H9 (cell line): Measurements from ENCODE around the gene ROBO1. TPM values are rescaled to one million over a fixed set of nuclear protein-coding genes. Genes with fewer than 3 reads are reported as not detected.

ENCODE experiments used
- DNase-seq: peaks from one replicate; pipeline ENCODE4 v3.0.0-alpha.2; 2017
- H2AFZ ChIP-seq: one replicate; pipeline ENCODE4 v1.6.1; 2013; ENCODE audit warnings: mild to moderate bottlenecking, low read length, control low read depth, moderate library complexity
- H2AK5ac ChIP-seq: 2 replicates; pipeline ENCODE4 v1.6.1; 2013; ENCODE audit warnings: low read length, control low read depth, mixed read lengths; ENCODE audit not compliant: insufficient read length
- H2BK120ac ChIP-seq: one replicate; pipeline ENCODE4 v1.6.1; 2013; ENCODE audit warnings: low read depth, mild to moderate bottlenecking, low read length, control low read depth, inconsistent platforms; ENCODE audit not compliant: poor library complexity, severe bottlenecking
- H2BK12ac ChIP-seq: 2 replicates; pipeline ENCODE4 v1.6.1; 2013; ENCODE audit warnings: low read length, control low read depth, mixed read lengths, low read depth; ENCODE audit not compliant: insufficient read length
- H2BK15ac ChIP-seq: 2 replicates; pipeline ENCODE4 v1.6.1; 2013; ENCODE audit warnings: low read depth, low read length, control low read depth
- H2BK20ac ChIP-seq: one replicate; pipeline ENCODE4 v1.6.1; 2013; ENCODE audit warnings: low read depth, mild to moderate bottlenecking, low read length, control low read depth, inconsistent platforms; ENCODE audit not compliant: poor library complexity, severe bottlenecking
- H2BK5ac ChIP-seq: 2 replicates; pipeline ENCODE4 v1.6.1; 2013; ENCODE audit warnings: low read length, control low read depth, mixed read lengths; ENCODE audit not compliant: insufficient read length
- H3K14ac ChIP-seq: 2 replicates; pipeline ENCODE4 v1.6.1; 2013; ENCODE audit warnings: low read length, control low read depth; ENCODE audit not compliant: insufficient read depth
- H3K18ac ChIP-seq: 2 replicates; pipeline ENCODE4 v1.6.1; 2013; ENCODE audit warnings: low read depth, mild to moderate bottlenecking, mixed read lengths, low read length, control low read depth; ENCODE audit not compliant: insufficient read length
- H3K23ac ChIP-seq: 2 replicates; pipeline ENCODE4 v1.6.1; 2013; ENCODE audit warnings: low read length, control low read depth, mixed read lengths, low read depth; ENCODE audit not compliant: insufficient read length
- H3K23me2 ChIP-seq: 2 replicates; pipeline ENCODE4 v1.6.1; 2013; ENCODE audit warnings: low read depth, mild to moderate bottlenecking, mixed read lengths, low read length, control low read depth; ENCODE audit not compliant: insufficient read length, poor library complexity, severe bottlenecking
- H3K27ac ChIP-seq: 2 replicates; pipeline ENCODE4 v1.5.1; 2013; ENCODE audit warnings: low read length, control low read depth, mixed read lengths, low read depth; ENCODE audit not compliant: insufficient read length
- H3K27me3 ChIP-seq: 2 replicates; pipeline ENCODE4 v1.6.1; 2013; ENCODE audit warnings: low read length, control low read depth, inconsistent platforms; ENCODE audit not compliant: insufficient read depth
- H3K4ac ChIP-seq: 2 replicates; pipeline ENCODE4 v1.6.1; 2013; ENCODE audit warnings: low read depth, mild to moderate bottlenecking, control low read depth, inconsistent platforms, low read length, moderate library complexity
- H3K4me1 ChIP-seq: 2 replicates; pipeline ENCODE4 v1.6.1; 2013; ENCODE audit warnings: low read length, control low read depth, inconsistent platforms; ENCODE audit not compliant: insufficient read depth
- H3K4me2 ChIP-seq: 2 replicates; pipeline ENCODE4 v1.6.1; 2013; ENCODE audit warnings: low read length, control low read depth, mixed read lengths; ENCODE audit not compliant: insufficient read length, insufficient read depth
- H3K56ac ChIP-seq: 2 replicates; pipeline ENCODE4 v1.6.1; 2013; ENCODE audit warnings: low read depth, mild to moderate bottlenecking, mixed read lengths, low read length, control low read depth; ENCODE audit not compliant: insufficient read length
- H3K79me1 ChIP-seq: 2 replicates; pipeline ENCODE4 v1.6.1; 2013; ENCODE audit warnings: low read depth, mild to moderate bottlenecking, moderate library complexity, low read length, control low read depth, inconsistent platforms; ENCODE audit not compliant: insufficient read depth, poor library complexity, severe bottlenecking
- H3K79me2 ChIP-seq: 2 replicates; pipeline ENCODE4 v1.6.1; 2013; ENCODE audit warnings: low read length, control low read depth, inconsistent platforms; ENCODE audit not compliant: insufficient read depth
- H3K9ac ChIP-seq: 2 replicates; pipeline ENCODE4 v1.6.1; 2013; ENCODE audit warnings: low read length, control low read depth, mixed read lengths; ENCODE audit not compliant: insufficient read length; ENCODE audit errors: extremely low read depth
- H3K9me3 ChIP-seq: one replicate; pipeline ENCODE4 v1.6.1; 2013; ENCODE audit warnings: low read depth, low read length, inconsistent platforms; ENCODE audit not compliant: control insufficient read depth
- H3T11ph ChIP-seq: one replicate; pipeline ENCODE4 v1.6.1; 2013; ENCODE audit warnings: mild to moderate bottlenecking, low read length, control low read depth, inconsistent platforms
- H4K20me1 ChIP-seq: one replicate; pipeline ENCODE4 v1.6.1; 2013; ENCODE audit not compliant: control insufficient read depth, insufficient read length, insufficient read depth
- H4K5ac ChIP-seq: 2 replicates; pipeline ENCODE4 v1.6.1; 2013; ENCODE audit warnings: low read depth, mild to moderate bottlenecking, mixed read lengths, low read length, control low read depth; ENCODE audit not compliant: insufficient read length
- H4K8ac ChIP-seq: replicated peaks from 2 replicates; pipeline ENCODE4 v1.6.1; 2013; ENCODE audit warnings: low read length, control low read depth, mixed read lengths, low read depth; ENCODE audit not compliant: insufficient read length
- H4K91ac ChIP-seq: 2 replicates; pipeline ENCODE4 v1.6.1; 2013; ENCODE audit warnings: low read depth, mild to moderate bottlenecking, moderate library complexity, mixed read lengths, low read length, control low read depth; ENCODE audit not compliant: insufficient read length
- H3K27ac Mint-ChIP-seq, 3 experiments: 2 replicates in 2 of 3; 3 replicates in 1 of 3; pipeline ENCODE4 v1.8.0; 2020 to 2021; ENCODE audit warnings: mixed read lengths in 3 of 3, mild to moderate bottlenecking in 1 of 3, moderate library complexity in 1 of 3
- H3K27me3 Mint-ChIP-seq: 2 replicates; pipeline ENCODE4 v1.8.0; 2021; ENCODE audit warnings: low read depth, mild to moderate bottlenecking, moderate library complexity, mixed read lengths
- H3K36me3 Mint-ChIP-seq, 3 experiments: 2 replicates in 2 of 3; 3 replicates in 1 of 3; pipeline ENCODE4 v1.8.0; 2020 to 2021; ENCODE audit warnings: low read depth in 3 of 3, mixed read lengths in 3 of 3; ENCODE audit not compliant: insufficient read depth in 1 of 3
- H3K4me1 Mint-ChIP-seq, 2 experiments: 2 replicates each; pipeline ENCODE4 v1.8.0; 2020; ENCODE audit warnings: mixed read lengths in 2 of 2
- H3K4me3 Mint-ChIP-seq, 2 experiments: 2 replicates in 1 of 2; 3 replicates in 1 of 2; pipeline ENCODE4 v1.8.0; 2020 to 2021; ENCODE audit warnings: mild to moderate bottlenecking in 2 of 2, mixed read lengths in 2 of 2, moderate library complexity in 1 of 2
- H3K9me3 Mint-ChIP-seq, 2 experiments: 2 replicates in 1 of 2; 3 replicates in 1 of 2; pipeline ENCODE4 v1.8.0; 2020; ENCODE audit warnings: mild to moderate bottlenecking in 2 of 2, mixed read lengths in 2 of 2, moderate library complexity in 1 of 2
- CTCF ChIP-seq: fragments of 200-600 bp; sonication (generic); conservative IDR thresholded peaks from 3 replicates; pipeline ENCODE4 v1.8.0; 2021; ENCODE audit warnings: antibody characterized with exemption, mild to moderate bottlenecking
- WGBS: extraction: QIAGEN DNeasy Blood & Tissue Kit; methylation state at CpG from one replicate; pipeline ENCODE4 v1.1.7; 2013; ENCODE audit warnings: missing lambda C conversion rate, low lambda C conversion rate, mixed read lengths; ENCODE audit not compliant: insufficient read length; ENCODE audit errors: extremely low coverage; 5-methylcytosine and 5-hydroxymethylcytosine counted together
- total RNA-seq: library from RNA; stranded (reverse); gene quantifications from 2 replicates; pipeline ENCODE4 v1.2.1, GENCODE V29; 2021

ROBO1 gene
- total RNA-seq, 1 experiment from 2014 or later, result 62.7 TPM

GRCh38 chr3:79424811-79425210 lies 343.0 kb downstream of the ROBO1 start:
- Mint-ChIP-seq H3K27me3 (no peaks in the 10 kb centered on the region), H3K4me3 (no peak overlapping the region), H3K36me3 (no peaks in the 10 kb centered on the region), H3K27ac (no peak overlapping the region), H3K9me3 (no peaks in the 10 kb centered on the region), H3K4me1 (no peaks in the 10 kb centered on the region)
- Histone ChIP-seq H4K8ac (no peak overlapping the region), H3K56ac (no peak overlapping the region), H3K79me2 (no peaks in the 10 kb centered on the region), H3K4me1 (no peaks in the 10 kb centered on the region), H3K9ac (no peak overlapping the region), H3K23ac (no peak overlapping the region), H2BK20ac (no peak overlapping the region), H4K91ac (no peak overlapping the region), H3K9me3 (no peaks in the 10 kb centered on the region), H3K4me2 (no peak overlapping the region), H3K27ac (no peak overlapping the region), H3K79me1 (no peaks in the 10 kb centered on the region), H3T11ph (no peak overlapping the region), H2BK15ac (no peak overlapping the region), H4K5ac (no peak overlapping the region), H3K18ac (no peak overlapping the region), H3K23me2 (no peaks in the 10 kb centered on the region), H2AK5ac (no peak overlapping the region), H2BK5ac (no peak overlapping the region), H3K14ac (no peak overlapping the region), H2BK12ac (no peak overlapping the region), H3K27me3 (no peaks in the 10 kb centered on the region), H4K20me1 (no peaks in the 10 kb centered on the region), H2BK120ac (no peak overlapping the region), H3K4ac (no peak overlapping the region), H2AFZ (no peak overlapping the region)
- WGBS, result no CpG with 5 or more reads among the region's 3 CpGs
- no peak for DNase-seq
- TF ChIP-seq CTCF, result no peak
